IMR-90 (cell line): ENCODE measurements around the gene HEYL. TPM values are rescaled to one million over a fixed set of nuclear protein-coding genes. Genes with fewer than 3 reads are reported as not detected.
A peak's percentile ranks its signal among the peaks of the same experiment; 100 is the strongest.

Source experiments
- ATAC-seq: fragments of 200-7000 bp; cut with Tn5 transposase; 2 replicates; pipeline ENCODE4 v1.9.1; 2020; ENCODE audit warnings: low read depth, mild to moderate bottlenecking, moderate library complexity
- BruUV-seq: library from RNA; stranded (reverse); fragments of 400-500 nt; replicated peaks from 2 replicates; lab custom pipeline; 2021; lab: Mats Ljungman, UMichigan
- CTCF ChIA-PET: fragments of 300-600 bp; formaldehyde crosslinking; extraction: SDS; loops from one replicate; lab custom pipeline; 2021; ENCODE audit warnings: antibody characterized with exemption; lab: Yijun Ruan, JAX
- POLR2A ChIA-PET: fragments of 300-600 bp; sonication (Branson Sonifier 250); formaldehyde crosslinking; loops from one replicate; lab custom pipeline; 2022; ENCODE audit warnings: antibody characterized with exemption; ENCODE audit not compliant: unreplicated experiment; lab: Charles Lee
- DNase-seq: peaks from one replicate; pipeline ENCODE4 v3.0.0; 2013
- H2AFZ ChIP-seq: replicated peaks from 2 replicates; pipeline ENCODE3; 2013; ENCODE audit warnings: low read length, mild to moderate bottlenecking; ENCODE audit not compliant: poor library complexity
- H2AK5ac ChIP-seq: 2 replicates; pipeline ENCODE4 v1.6.1; 2013; ENCODE audit warnings: low read depth, low read length, inconsistent platforms
- H2AK9ac ChIP-seq: replicated peaks from 2 replicates; pipeline ENCODE3; 2013; ENCODE audit warnings: mild to moderate bottlenecking, low read depth, low read length, moderate library complexity; ENCODE audit not compliant: poor library complexity
- H2BK120ac ChIP-seq: 2 replicates; pipeline ENCODE4 v1.6.1; 2013; ENCODE audit warnings: low read depth, low read length, inconsistent platforms
- H2BK15ac ChIP-seq: 3 replicates; pipeline ENCODE4 v1.6.1; 2013; ENCODE audit warnings: low read depth, low read length, inconsistent platforms
- H2BK20ac ChIP-seq: 2 replicates; pipeline ENCODE4 v1.6.1; 2013; ENCODE audit warnings: low read depth, mild to moderate bottlenecking, inconsistent platforms, low read length, moderate library complexity
- H2BK5ac ChIP-seq: 2 replicates; pipeline ENCODE4 v1.6.1; 2013; ENCODE audit warnings: mild to moderate bottlenecking, low read depth, low read length, inconsistent platforms; ENCODE audit not compliant: poor library complexity, severe bottlenecking
- H3K14ac ChIP-seq: replicated peaks from 2 replicates; pipeline ENCODE4 v1.6.1; 2013; ENCODE audit warnings: low read depth, low read length, inconsistent platforms
- H3K18ac ChIP-seq: 2 replicates; pipeline ENCODE4 v1.6.1; 2013; ENCODE audit warnings: low read depth, low read length, control low read depth
- H3K23ac ChIP-seq: 2 replicates; pipeline ENCODE4 v1.6.1; 2013; ENCODE audit warnings: low read depth, low read length, inconsistent platforms
- H3K27ac ChIP-seq: 2 replicates; pipeline ENCODE4 v1.5.1; 2013; ENCODE audit warnings: mild to moderate bottlenecking, control low read depth, low read length; ENCODE audit not compliant: insufficient read depth
- H3K27me3 ChIP-seq: 2 replicates; pipeline ENCODE4 v1.6.1; 2013; ENCODE audit warnings: low read length; ENCODE audit not compliant: control insufficient read depth, insufficient read depth
- H3K36me3 ChIP-seq: 2 replicates; pipeline ENCODE4 v1.6.1; 2013; ENCODE audit warnings: low read length, mixed read lengths; ENCODE audit not compliant: control insufficient read depth, insufficient read depth
- H3K4ac ChIP-seq: 2 replicates; pipeline ENCODE4 v1.6.1; 2013; ENCODE audit warnings: low read depth, low read length, inconsistent platforms
- H3K4me1 ChIP-seq: 2 replicates; pipeline ENCODE4 v1.6.1; 2013; ENCODE audit warnings: low read length, mixed read lengths; ENCODE audit not compliant: control insufficient read depth, insufficient read depth
- H3K4me2 ChIP-seq: 2 replicates; pipeline ENCODE4 v1.6.1; 2013; ENCODE audit warnings: low read depth, mild to moderate bottlenecking, control low read depth, low read length, moderate library complexity
- H3K4me3 ChIP-seq: 2 replicates; pipeline ENCODE4 v1.5.1; 2013; ENCODE audit warnings: low read depth, mild to moderate bottlenecking, control low read depth, low read length, moderate library complexity; ENCODE audit not compliant: insufficient read depth
- H3K56ac ChIP-seq: 2 replicates; pipeline ENCODE4 v1.6.1; 2013; ENCODE audit warnings: low read length, inconsistent platforms; ENCODE audit not compliant: insufficient read depth; ENCODE audit errors: extremely low read depth
- H3K79me1 ChIP-seq, 2 experiments: 2 replicates each; pipeline ENCODE4 v1.6.1; 2013; ENCODE audit warnings: low read length in 2 of 2, inconsistent platforms in 1 of 2, low read depth in 1 of 2
- H3K9ac ChIP-seq: 2 replicates; pipeline ENCODE4 v1.6.1; 2013; ENCODE audit warnings: low read depth, low read length, control low read depth
- H3K9me1 ChIP-seq: 2 replicates; pipeline ENCODE4 v1.6.1; 2013; ENCODE audit warnings: low read length, inconsistent platforms; ENCODE audit not compliant: insufficient read depth
- H3K9me3 ChIP-seq: 2 replicates; pipeline ENCODE4 v1.6.1; 2013; ENCODE audit warnings: low read length; ENCODE audit not compliant: control insufficient read depth, insufficient read depth
- H4K20me1 ChIP-seq: 2 replicates; pipeline ENCODE4 v1.6.1; 2013; ENCODE audit warnings: low read length, inconsistent platforms; ENCODE audit not compliant: insufficient read depth
- H4K5ac ChIP-seq: 2 replicates; pipeline ENCODE4 v1.6.1; 2013; ENCODE audit warnings: mild to moderate bottlenecking, low read depth, low read length, control low read depth
- H4K8ac ChIP-seq, 2 experiments: 2 replicates each; pipeline ENCODE4 v1.6.1; 2013; ENCODE audit warnings: low read depth in 2 of 2, low read length in 2 of 2, control low read depth in 1 of 2, inconsistent platforms in 1 of 2
- H4K91ac ChIP-seq: 2 replicates; pipeline ENCODE4 v1.6.1; 2013; ENCODE audit warnings: low read depth, low read length, inconsistent platforms; ENCODE audit not compliant: insufficient read depth
- BHLHE40 ChIP-seq: fragments of 150-350 bp; IDR thresholded peaks from 2 replicates; pipeline ENCODE4 v1.6.1; 2016; ENCODE audit warnings: mild to moderate bottlenecking, low read depth, low read length
- CEBPB ChIP-seq: IDR thresholded peaks from 2 replicates; pipeline ENCODE4 v1.6.1; 2012; ENCODE audit warnings: low read depth, low read length, improper control_type of control experiment
- CHD1 ChIP-seq: IDR thresholded peaks from 2 replicates; pipeline ENCODE4 v1.6.1; 2012; ENCODE audit warnings: low read depth, low read length, improper control_type of control experiment
- CTCF ChIP-seq: conservative IDR thresholded peaks from 2 replicates; pipeline ENCODE4 v1.5.1; 2012; ENCODE audit warnings: mild to moderate bottlenecking, low read depth, low read length, improper control_type of control experiment
- ELK1 ChIP-seq: fragments of 150-350 bp; IDR thresholded peaks from 2 replicates; pipeline ENCODE4 v1.6.1; 2016; ENCODE audit warnings: low read depth, mild to moderate bottlenecking, low read length, moderate library complexity, borderline replicate concordance
- FOS ChIP-seq: fragments of 150-350 bp; IDR thresholded peaks from 2 replicates; pipeline ENCODE4 v1.6.1; 2016; ENCODE audit warnings: low read depth, low read length
- MAFK ChIP-seq: IDR thresholded peaks from 2 replicates; pipeline ENCODE4 v1.6.1; 2012; ENCODE audit warnings: low read depth, low read length, improper control_type of control experiment
- MAZ ChIP-seq: IDR thresholded peaks from 2 replicates; pipeline ENCODE4 v1.6.1; 2012; ENCODE audit warnings: low read depth, mild to moderate bottlenecking, low read length, improper control_type of control experiment, moderate library complexity, borderline replicate concordance
- MXI1 ChIP-seq: IDR thresholded peaks from 2 replicates; pipeline ENCODE4 v1.6.1; 2012; ENCODE audit warnings: low read depth, mild to moderate bottlenecking, low read length, moderate library complexity, borderline replicate concordance
- NFE2L2 ChIP-seq: fragments of 150-350 bp; IDR thresholded peaks from 2 replicates; pipeline ENCODE4 v1.6.1; 2016; ENCODE audit warnings: low read depth, mild to moderate bottlenecking, low read length
- POLR2A ChIP-seq: IDR thresholded peaks from 2 replicates; pipeline ENCODE4 v1.6.1; 2012; ENCODE audit warnings: mild to moderate bottlenecking, low read depth, low read length
- RAD21 ChIP-seq: IDR thresholded peaks from 2 replicates; pipeline ENCODE4 v1.6.1; 2012; ENCODE audit warnings: low read length, improper control_type of control experiment
- RFX5 ChIP-seq: IDR thresholded peaks from 2 replicates; pipeline ENCODE4 v1.8.0; 2012; ENCODE audit warnings: low read depth, mild to moderate bottlenecking, low read length, moderate library complexity
- SMC3 ChIP-seq: fragments of 150-350 bp; IDR thresholded peaks from 2 replicates; pipeline ENCODE4 v1.6.1; 2016; ENCODE audit warnings: low read depth, mild to moderate bottlenecking, antibody characterized with exemption, low read length, moderate library complexity
- USF2 ChIP-seq: fragments of 150-350 bp; IDR thresholded peaks from 2 replicates; pipeline ENCODE4 v1.6.1; 2017; ENCODE audit warnings: mild to moderate bottlenecking, antibody characterized with exemption, low read length, low read depth
- WGBS, 2 experiments: methylation state at CpG; one replicate each; pipeline versions ENCODE4 v1.1.5 to v1.1.7; 2013; ENCODE audit warnings: missing lambda C conversion rate in 2 of 2; ENCODE audit not compliant: insufficient read length in 1 of 2; ENCODE audit errors: extremely low coverage in 2 of 2; 5-methylcytosine and 5-hydroxymethylcytosine counted together
- dilution Hi-C: fragments of 300-500 bp; cut with HindIII; formaldehyde crosslinking; loops from one replicate; pipeline ENCODE4 v1.14.3; 2018; ENCODE audit warnings: low sequenced_read_pairs; ENCODE audit not compliant: unreplicated experiment
- in situ Hi-C: fragments of 300-500 bp; cut with MboI; formaldehyde crosslinking; loops from 3 replicates; pipeline ENCODE4 v1.14.3; 2019; ENCODE audit warnings: low sequenced_read_pairs, inconsistent platforms, mixed read lengths
- intact Hi-C: fragments of 100-400 bp; cut with micrococcal nuclease; formaldehyde crosslinking; loops from 2 replicates; pipeline ENCODE4 v1.10.0; 2022
- polyA plus RNA-seq, 3 experiments: library from polyadenylated mRNA; depleted of rRNA; stranded (reverse); fragments of >200 nt; gene quantifications; 2 replicates each; pipeline ENCODE4 v1.2.3, GENCODE V29; 2012; ENCODE audit warnings: low replicate concordance in 1 of 3
- total RNA-seq: library from RNA; depleted of rRNA; stranded (reverse); fragments of >200 nt; gene quantifications from 2 replicates; pipeline ENCODE4 v1.2.3, GENCODE V29; 2012

Gene HEYL
- total and polyA plus RNA-seq, 2 of the 4 experiments (the other 2 are of a cell fraction) = 0.02 TPM; not detected in 1

GRCh38 chr1:39683591-39684312 lies 44.3 kb upstream of the HEYL start:
- no peak for TF ChIP-seq SMC3
- no peak for TF ChIP-seq FOS
- no peak for TF ChIP-seq ELK1
- no peak for TF ChIP-seq RFX5
- TF ChIP-seq USF2 = no peak
- TF ChIP-seq CHD1 = no peak
- TF ChIP-seq MAZ = no peak
- TF ChIP-seq MXI1 = no peak
- TF ChIP-seq NFE2L2 = no peak
- TF ChIP-seq MAFK = no peak
- TF ChIP-seq CEBPB = no peak
- no peak for TF ChIP-seq POLR2A
- TF ChIP-seq RAD21 = no peak
- TF ChIP-seq CTCF = no peak
- no peak for TF ChIP-seq BHLHE40
- peaks cover 4% of the 10 kb centered on the region for H3K9me3 ChIP-seq
- H3K9ac ChIP-seq = no peak overlapping the region
- no peak overlapping the region for H3K23ac ChIP-seq
- H3K14ac ChIP-seq = no peak overlapping the region
- BruUV-seq = no TSS peak
- no peak overlapping the region for H4K91ac ChIP-seq
- intact Hi-C loops = no loop called here
- H3K4ac ChIP-seq = no peak overlapping the region
- WGBS, 2 experiments = 12% methylated on average over 5 of the region's 62 CpGs; no CpG with 5 or more reads in 1 of the 2 experiments
- no peaks in the 10 kb centered on the region; the same call in 1 of the 2 replicates for H4K20me1 ChIP-seq
- no peaks in the 10 kb centered on the region for H3K9me1 ChIP-seq
- peaks cover 84% of the 10 kb centered on the region for H3K27me3 ChIP-seq
- H2BK5ac ChIP-seq = no peak overlapping the region
- no peak overlapping the region for H4K8ac ChIP-seq
- in situ Hi-C loops = no loop called here
- H3K4me3 ChIP-seq = no peak overlapping the region
- POLR2A ChIA-PET = interaction anchor here (0.5 kb wide), 1 partner anchor 8 kb away, joined by 5 read pairs; no protein-coding TSS in a partner anchor
- H2AK5ac ChIP-seq = no peak overlapping the region
- no peak overlapping the region for H2BK15ac ChIP-seq
- ATAC-seq (no peak), DNase-seq (no peak)
- dilution Hi-C loops = no loop called here
- H3K27ac ChIP-seq = no peak overlapping the region
- no peak overlapping the region for H3K4me2 ChIP-seq
- H3K18ac ChIP-seq = no peak overlapping the region
- peak overlapping the region; percentile 69 for H2AFZ ChIP-seq
- CTCF ChIA-PET = no interaction called here
- H3K56ac ChIP-seq = no peak overlapping the region
- H3K4me1 ChIP-seq = no peaks in the 10 kb centered on the region
- no peaks in the 10 kb centered on the region for H3K36me3 ChIP-seq
- no peak overlapping the region for H4K5ac ChIP-seq
- H3K79me1 ChIP-seq = no peaks in the 10 kb centered on the region
- H2BK20ac ChIP-seq = no peak overlapping the region
- H2AK9ac ChIP-seq = peak overlapping the region; percentile 12
- H2BK120ac ChIP-seq = no peak overlapping the region
